Natural killer cell (primary cell): ENCODE data around the gene MUC20. TPM values are rescaled to one million over a fixed set of nuclear protein-coding genes. Genes with fewer than 3 reads are reported as not detected.

Experiments used
- ATAC-seq, 3 donors: fragments of 150-1000 bp in 2 of 3; fragments of 200-7000 bp in 1 of 3; cut with Tn5 transposase; 1 replicate in 1 of 3; 2 replicates in 2 of 3; pipeline ENCODE4 v1.10.0; 2021; ENCODE audit warnings: mild to moderate bottlenecking in 2 of 3, moderate library complexity in 2 of 3
- DNase-seq, 2 donors: peaks; one replicate each; pipeline versions ENCODE4 v3.0.0 to v3.0.0-alpha.2; 2013 to 2021; ENCODE audit warnings: mixed read lengths in 1 of 2
- H3K27ac ChIP-seq: one replicate; pipeline ENCODE4 v1.5.1; 2013; ENCODE audit warnings: mild to moderate bottlenecking, low read length
- H3K27me3 ChIP-seq: one replicate; pipeline ENCODE4 v1.6.1; 2013; ENCODE audit warnings: low read length; ENCODE audit not compliant: control insufficient read depth, insufficient read depth
- H3K36me3 ChIP-seq: one replicate; pipeline ENCODE4 v1.6.1; 2013; ENCODE audit warnings: low read length; ENCODE audit not compliant: control insufficient read depth, insufficient read depth
- H3K4me1 ChIP-seq: one replicate; pipeline ENCODE4 v1.6.1; 2013; ENCODE audit warnings: low read length; ENCODE audit not compliant: control insufficient read depth, insufficient read depth
- H3K4me3 ChIP-seq: one replicate; pipeline ENCODE4 v1.5.1; 2013; ENCODE audit warnings: low read length
- H3K9me3 ChIP-seq: one replicate; pipeline ENCODE4 v1.6.1; 2013; ENCODE audit warnings: low read length; ENCODE audit not compliant: control insufficient read depth, insufficient read depth
- H3K27ac Mint-ChIP-seq, 2 donors: one replicate each; pipeline ENCODE4 v1.8.0; 2022; ENCODE audit warnings: mild to moderate bottlenecking in 2 of 2, mixed read lengths in 2 of 2, moderate library complexity in 1 of 2
- H3K27me3 Mint-ChIP-seq, 2 donors: one replicate each; pipeline ENCODE4 v1.8.0; 2022; ENCODE audit warnings: low read depth in 2 of 2, mixed read lengths in 2 of 2
- H3K36me3 Mint-ChIP-seq: one replicate; pipeline ENCODE4 v1.8.0; 2022; ENCODE audit warnings: mixed read lengths
- H3K4me1 Mint-ChIP-seq, 2 donors: one replicate each; pipeline ENCODE4 v1.8.0; 2022; ENCODE audit warnings: mixed read lengths in 2 of 2
- H3K4me3 Mint-ChIP-seq: one replicate; pipeline ENCODE4 v1.8.0; 2022; ENCODE audit warnings: mild to moderate bottlenecking, moderate library complexity, mixed read lengths
- H3K9me3 Mint-ChIP-seq, 2 donors: one replicate each; pipeline ENCODE4 v1.8.0; 2022; ENCODE audit warnings: mixed read lengths in 2 of 2
- WGBS: methylation state at CpG from one replicate; pipeline ENCODE4 v1.1.7; 2013; ENCODE audit warnings: missing lambda C conversion rate; ENCODE audit not compliant: insufficient coverage; 5-methylcytosine and 5-hydroxymethylcytosine counted together
- intact Hi-C: fragments of 100-400 bp; cut with micrococcal nuclease; formaldehyde crosslinking; loops from one replicate; pipeline ENCODE4 v1.14.2; 2022
- total RNA-seq, 4 donors: library from RNA; stranded (reverse); fragments of 120-200 nt in 1 of 4; gene quantifications; one replicate each; pipeline versions ENCODE4 v1.2.3 to v1.2.4, GENCODE V29; 2013 to 2022
- TF ChIP-seq, protein P1 (sequence below): fragments of 200-600 bp; IDR thresholded peaks from one replicate; pipeline ENCODE4 v1.8.0; 2022; ENCODE audit warnings: antibody characterized with exemption

Gene MUC20
- total RNA-seq, 3 donors from 2014 or later (not counting 1 experiment from before 2014, with no cell fraction given): 4.1 to 11.4 (median 5.9) TPM

DNA sequence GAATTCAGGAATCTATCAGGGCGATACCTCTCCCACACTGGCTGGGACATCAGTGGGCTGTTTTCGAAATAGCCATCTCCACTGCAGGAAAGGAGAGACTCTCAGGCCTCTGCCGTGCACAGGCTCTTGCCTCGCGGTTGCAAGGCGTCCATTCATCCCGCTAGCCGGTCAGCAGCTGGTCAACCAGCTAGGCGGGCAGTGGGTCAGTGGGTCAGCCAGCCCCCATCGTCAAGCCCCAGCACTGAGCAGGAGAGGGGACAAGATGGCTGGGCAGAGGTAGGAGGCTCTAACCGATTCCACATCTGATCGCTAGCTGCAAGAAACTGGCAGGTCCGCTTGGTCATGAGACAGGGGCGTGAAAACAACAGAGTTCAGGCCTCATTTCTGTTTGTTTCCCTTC lies 45.9 kb downstream of the MUC20 start:
- H3K27me3 Mint-ChIP-seq: peaks cover 0 to 18% of the 10 kb centered on the region in 2 donors
- Histone ChIP-seq H3K27ac (no peak overlapping the region), H3K9me3 (no peaks in the 10 kb centered on the region), H3K27me3 (peaks cover under 1% of the 10 kb centered on the region), H3K4me3 (no peak overlapping the region), H3K4me1 (peaks cover 2% of the 10 kb centered on the region), H3K36me3 (no peaks in the 10 kb centered on the region)
- WGBS: 96% methylated on average over 14 of the region's 14 CpGs
- TF ChIP-seq, protein P1, sequence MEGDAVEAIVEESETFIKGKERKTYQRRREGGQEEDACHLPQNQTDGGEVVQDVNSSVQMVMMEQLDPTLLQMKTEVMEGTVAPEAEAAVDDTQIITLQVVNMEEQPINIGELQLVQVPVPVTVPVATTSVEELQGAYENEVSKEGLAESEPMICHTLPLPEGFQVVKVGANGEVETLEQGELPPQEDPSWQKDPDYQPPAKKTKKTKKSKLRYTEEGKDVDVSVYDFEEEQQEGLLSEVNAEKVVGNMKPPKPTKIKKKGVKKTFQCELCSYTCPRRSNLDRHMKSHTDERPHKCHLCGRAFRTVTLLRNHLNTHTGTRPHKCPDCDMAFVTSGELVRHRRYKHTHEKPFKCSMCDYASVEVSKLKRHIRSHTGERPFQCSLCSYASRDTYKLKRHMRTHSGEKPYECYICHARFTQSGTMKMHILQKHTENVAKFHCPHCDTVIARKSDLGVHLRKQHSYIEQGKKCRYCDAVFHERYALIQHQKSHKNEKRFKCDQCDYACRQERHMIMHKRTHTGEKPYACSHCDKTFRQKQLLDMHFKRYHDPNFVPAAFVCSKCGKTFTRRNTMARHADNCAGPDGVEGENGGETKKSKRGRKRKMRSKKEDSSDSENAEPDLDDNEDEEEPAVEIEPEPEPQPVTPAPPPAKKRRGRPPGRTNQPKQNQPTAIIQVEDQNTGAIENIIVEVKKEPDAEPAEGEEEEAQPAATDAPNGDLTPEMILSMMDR: no peak
- peaks cover 0 to 11% of the 10 kb centered on the region in 2 donors for H3K4me1 Mint-ChIP-seq
- ATAC-seq: no peak
- H3K36me3 Mint-ChIP-seq: no peaks in the 10 kb centered on the region
- DNase-seq: no peak
- intact Hi-C loops: no loop called here
- no peak overlapping the region for H3K27ac Mint-ChIP-seq
- no peak overlapping the region for H3K4me3 Mint-ChIP-seq
- H3K9me3 Mint-ChIP-seq: no peaks in the 10 kb centered on the region

DNA sequence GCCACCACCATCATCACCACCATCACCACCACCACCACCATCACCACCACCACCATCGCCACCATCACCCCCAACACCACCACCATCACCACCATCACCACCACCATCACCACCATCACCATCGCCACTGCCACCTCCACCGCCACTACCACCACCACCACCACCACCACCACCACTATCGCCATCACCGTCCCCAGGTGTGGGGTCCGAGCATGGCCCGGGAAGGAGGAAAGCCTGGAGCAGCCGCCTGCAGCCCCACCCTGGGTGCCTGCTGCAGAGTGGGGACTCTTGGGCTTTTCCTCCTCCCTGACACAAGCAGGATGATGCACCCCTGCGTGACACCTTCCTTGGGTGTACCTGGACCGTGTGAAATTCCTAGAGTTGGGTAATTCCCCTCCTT lies 47.0 kb downstream of the MUC20 start:
- no peaks in the 10 kb centered on the region for H3K9me3 Mint-ChIP-seq
- H3K4me1 Mint-ChIP-seq: peaks cover 0 to 19% of the 10 kb centered on the region in 2 donors
- WGBS: 75% methylated on average over 10 of the region's 10 CpGs
- no peak for ATAC-seq
- intact Hi-C loops: no loop called here
- H3K36me3 Mint-ChIP-seq: no peaks in the 10 kb centered on the region
- H3K4me3 Mint-ChIP-seq: no peak overlapping the region
- no peak overlapping the region for H3K27ac ChIP-seq
- H3K9me3 ChIP-seq: no peaks in the 10 kb centered on the region
- TF ChIP-seq, protein P1: no peak
- H3K27me3 Mint-ChIP-seq: peaks cover 0 to 18% of the 10 kb centered on the region in 2 donors
- H3K4me1 ChIP-seq: no peaks in the 10 kb centered on the region
- H3K27ac Mint-ChIP-seq: peak overlapping the region in 1 of 2 donors; percentile 58
- H3K36me3 ChIP-seq: no peaks in the 10 kb centered on the region
- H3K27me3 ChIP-seq: no peaks in the 10 kb centered on the region
- no peak for DNase-seq
- H3K4me3 ChIP-seq: no peak overlapping the region

DNA sequence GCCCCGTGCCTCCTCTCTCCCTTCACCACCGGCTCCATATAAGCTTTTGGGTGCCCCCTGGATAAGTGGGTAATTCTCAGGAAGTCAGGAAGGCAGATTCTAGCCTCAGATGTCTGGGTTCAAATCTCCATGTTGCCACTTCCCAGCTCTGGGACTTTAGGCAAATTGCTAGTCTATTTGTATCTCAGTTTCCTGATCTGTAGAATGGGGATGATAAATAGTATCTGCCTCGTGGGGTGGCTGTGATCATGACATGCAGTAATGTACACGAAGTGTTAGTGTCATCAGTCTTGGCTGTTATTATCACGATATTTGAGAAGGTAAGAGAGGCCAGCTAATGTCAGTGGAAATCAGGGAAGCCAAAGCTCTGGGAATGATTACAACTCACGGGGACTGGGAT lies 47.6 kb downstream of the MUC20 start:
- WGBS: 92% methylated on average over 4 of the region's 6 CpGs
- H3K27me3 Mint-ChIP-seq: peaks cover 0 to 15% of the 10 kb centered on the region in 2 donors
- TF ChIP-seq, protein P1: no peak

DNA sequence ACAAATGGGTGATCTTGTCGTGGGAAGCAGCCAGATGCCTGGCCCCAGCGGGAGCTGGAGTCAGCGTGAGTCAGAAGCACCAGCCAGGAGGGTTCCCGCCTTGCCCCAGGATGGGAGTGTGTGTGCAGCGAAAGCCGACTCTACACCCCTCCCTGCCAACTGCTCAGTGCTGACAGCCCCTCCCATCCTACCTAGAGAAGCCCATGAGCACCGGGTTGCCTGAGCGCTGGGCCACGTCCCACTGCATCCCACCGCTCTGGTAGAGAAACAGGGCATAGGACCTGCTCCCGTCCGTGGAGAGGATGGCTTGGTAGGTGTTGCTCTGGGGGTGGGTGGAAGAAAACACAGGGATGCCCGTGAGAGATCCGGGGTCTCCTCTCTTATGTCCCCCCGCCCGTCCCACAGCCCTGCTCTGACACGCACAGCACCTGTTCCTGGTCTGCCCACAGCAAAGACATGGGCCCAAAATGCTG lies 48.1 kb downstream of the MUC20 start:
- H3K36me3 Mint-ChIP-seq: no peaks in the 10 kb centered on the region
- DNase-seq (no peak), ATAC-seq (peak in 1 of 3 donors; percentile 23)
- Histone ChIP-seq H3K4me3 (no peak overlapping the region), H3K36me3 (no peaks in the 10 kb centered on the region), H3K4me1 (no peaks in the 10 kb centered on the region), H3K27me3 (no peaks in the 10 kb centered on the region), H3K9me3 (no peaks in the 10 kb centered on the region), H3K27ac (no peak overlapping the region)
- no peak overlapping the region for H3K27ac Mint-ChIP-seq
- no peaks in the 10 kb centered on the region for H3K9me3 Mint-ChIP-seq
- H3K4me3 Mint-ChIP-seq: no peak overlapping the region
- peaks cover 0 to 19% of the 10 kb centered on the region in 2 donors for H3K4me1 Mint-ChIP-seq
- intact Hi-C loops: no loop called here
- TF ChIP-seq, protein P1: no peak
- WGBS: 90% methylated on average over 17 of the region's 17 CpGs
- H3K27me3 Mint-ChIP-seq: peaks cover 0 to 12% of the 10 kb centered on the region in 2 donors

More for the DNA sequence above, 47.6 kb downstream of the MUC20 start:
- intact Hi-C loops: no loop called here
- no peaks in the 10 kb centered on the region for H3K4me1 ChIP-seq
- H3K27ac ChIP-seq: no peak overlapping the region
- no peak overlapping the region for H3K4me3 ChIP-seq
- H3K36me3 ChIP-seq: no peaks in the 10 kb centered on the region
- H3K9me3 ChIP-seq: no peaks in the 10 kb centered on the region
- ATAC-seq (no peak), DNase-seq (no peak)
- no peaks in the 10 kb centered on the region for H3K27me3 ChIP-seq
- Mint-ChIP-seq H3K4me1 (peaks cover 0 to 22% of the 10 kb centered on the region in 2 donors), H3K4me3 (no peak overlapping the region), H3K27ac (no peak overlapping the region), H3K36me3 (no peaks in the 10 kb centered on the region), H3K9me3 (no peaks in the 10 kb centered on the region)
